ENCODE data around the gene FAM24A.

Gene FAM24A

GRCh38 chr10:122939133-122939855, 28.9 kb downstream of the FAM24A start:
- H3K4me3 ChIP-seq, result no peak overlapping the region
- H3K27ac ChIP-seq, result no peak overlapping the region
- TF ChIP-seq, protein P1, sequence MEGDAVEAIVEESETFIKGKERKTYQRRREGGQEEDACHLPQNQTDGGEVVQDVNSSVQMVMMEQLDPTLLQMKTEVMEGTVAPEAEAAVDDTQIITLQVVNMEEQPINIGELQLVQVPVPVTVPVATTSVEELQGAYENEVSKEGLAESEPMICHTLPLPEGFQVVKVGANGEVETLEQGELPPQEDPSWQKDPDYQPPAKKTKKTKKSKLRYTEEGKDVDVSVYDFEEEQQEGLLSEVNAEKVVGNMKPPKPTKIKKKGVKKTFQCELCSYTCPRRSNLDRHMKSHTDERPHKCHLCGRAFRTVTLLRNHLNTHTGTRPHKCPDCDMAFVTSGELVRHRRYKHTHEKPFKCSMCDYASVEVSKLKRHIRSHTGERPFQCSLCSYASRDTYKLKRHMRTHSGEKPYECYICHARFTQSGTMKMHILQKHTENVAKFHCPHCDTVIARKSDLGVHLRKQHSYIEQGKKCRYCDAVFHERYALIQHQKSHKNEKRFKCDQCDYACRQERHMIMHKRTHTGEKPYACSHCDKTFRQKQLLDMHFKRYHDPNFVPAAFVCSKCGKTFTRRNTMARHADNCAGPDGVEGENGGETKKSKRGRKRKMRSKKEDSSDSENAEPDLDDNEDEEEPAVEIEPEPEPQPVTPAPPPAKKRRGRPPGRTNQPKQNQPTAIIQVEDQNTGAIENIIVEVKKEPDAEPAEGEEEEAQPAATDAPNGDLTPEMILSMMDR (IDR thresholded peaks at IDR 0.05), result no peak
- no peak for DNase-seq (ENCODE audit: low spot score)

- H3K4me3 ChIP-seq, result no peak overlapping the region
- TF ChIP-seq, protein P1 (IDR thresholded peaks at IDR 0.05), result no peak
- H3K27ac ChIP-seq, result no peak overlapping the region
- DNase-seq (ENCODE audit: low spot score), result no peak
Observed at GRCh38 chr10:122939856-122940543, 29.6 kb downstream of the FAM24A start.

DNA sequence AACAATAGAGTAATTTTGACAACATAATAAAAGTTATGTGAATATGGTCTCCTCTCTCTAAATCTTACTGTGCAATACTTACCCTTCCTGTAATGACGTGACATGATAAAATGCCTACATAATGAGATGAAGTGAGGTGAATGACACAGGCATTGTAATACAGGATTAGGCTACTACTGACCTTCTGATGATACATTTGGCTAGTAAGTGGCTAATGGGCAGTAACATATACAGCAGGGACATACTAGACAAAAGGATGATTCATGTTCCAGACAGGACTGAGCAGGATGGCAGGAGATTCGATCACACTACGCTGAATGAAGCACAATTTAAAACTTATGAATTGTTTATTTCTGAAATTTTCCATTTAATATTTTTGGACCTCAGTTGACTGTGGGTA, 38.9 kb downstream of the FAM24A start:
- no peak for DNase-seq (ENCODE audit: low spot score)
- TF ChIP-seq, protein P1 (IDR thresholded peaks at IDR 0.05), result no peak
- Histone ChIP-seq H3K4me3 (no peak overlapping the region), H3K27ac (no peak overlapping the region)

DNA sequence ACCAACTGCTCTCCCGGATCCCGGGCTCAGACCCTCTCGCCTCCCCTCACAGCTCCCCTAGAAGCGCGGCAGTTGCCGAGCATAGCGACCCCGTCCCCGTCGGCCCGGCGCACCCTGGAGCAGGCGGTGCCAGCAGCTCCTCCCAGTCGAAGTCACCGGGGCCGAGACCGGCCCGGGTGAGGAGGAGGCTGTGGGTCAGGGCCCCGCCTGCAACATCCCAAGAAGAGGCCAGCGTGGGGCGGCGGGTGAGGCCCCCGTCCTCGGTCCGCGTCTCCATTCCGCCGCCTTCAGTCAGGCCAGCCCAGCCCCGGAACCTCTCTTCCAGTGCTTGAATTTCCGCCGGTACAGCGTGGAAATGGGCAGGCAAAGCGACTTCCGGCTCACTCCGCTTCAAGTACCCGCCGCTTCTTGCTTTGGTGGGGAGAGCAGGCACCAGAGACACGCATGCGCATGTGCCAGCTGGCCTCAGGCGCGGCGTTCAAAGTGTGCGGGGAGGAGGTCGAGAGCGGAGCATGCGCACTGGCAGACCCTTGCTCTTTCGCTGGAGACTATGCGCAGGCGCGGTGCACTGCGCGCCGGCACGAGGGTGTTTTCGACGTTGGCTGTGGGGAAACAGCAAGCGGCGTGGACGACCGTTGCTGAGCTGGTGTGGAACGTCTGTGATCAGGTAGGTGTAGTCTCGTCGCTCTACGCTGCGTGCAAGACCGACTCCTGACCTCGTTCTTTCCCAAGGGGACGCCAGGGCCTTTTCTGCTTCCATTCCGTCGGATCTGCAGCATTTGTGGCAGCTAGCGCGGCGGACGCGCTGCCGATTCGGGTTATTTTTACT, 43.7 kb downstream of the FAM24A start, which contains the start of gene C10orf88:
Gene C10orf88, minus strand, starts transcription at position 326 of the 829 bp plus-strand sequence. Its CDS starts 49 bp downstream, at position 277.
- TF ChIP-seq, protein P1 (IDR thresholded peaks at IDR 0.05), result no peak
- peak; percentile 98 for DNase-seq (ENCODE audit: low spot score)
- Histone ChIP-seq H3K27ac (peak within 1 kb of the TSS; percentile 46 to 74), H3K4me3 (peak within 1 kb of the TSS; percentile 90)

GRCh38 chr10:122954731-122955050, 44.3 kb downstream of the FAM24A start:
- Histone ChIP-seq H3K27ac (no peak overlapping the region), H3K4me3 (peak overlapping the region; percentile 90)
- DNase-seq (ENCODE audit: low spot score), result no peak
- TF ChIP-seq, protein P1 (IDR thresholded peaks at IDR 0.05), result no peak

DNA sequence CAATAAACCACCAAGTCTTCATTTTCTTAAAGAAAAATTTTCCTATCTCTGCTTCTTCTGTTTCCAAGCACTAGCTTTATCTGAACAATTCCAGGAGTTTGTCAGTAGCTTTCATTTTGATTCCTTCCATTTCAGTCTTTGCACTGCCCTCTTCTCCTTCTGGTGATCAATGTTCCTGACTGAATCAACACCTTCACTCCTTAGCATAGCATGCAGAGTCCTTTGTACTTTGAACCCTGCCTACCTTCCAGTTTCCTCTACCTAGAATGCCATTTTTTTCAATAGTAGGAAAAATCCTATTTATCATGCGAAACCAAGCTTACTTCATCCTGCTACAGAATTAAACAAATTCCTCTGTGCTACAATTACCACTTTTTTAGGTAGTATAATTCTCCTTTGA, 45.5 kb downstream of the FAM24A start:
- TF ChIP-seq, protein P1 (IDR thresholded peaks at IDR 0.05), result no peak
- Histone ChIP-seq H3K27ac (no peak overlapping the region), H3K4me3 (no peak overlapping the region)
- no peak for DNase-seq (ENCODE audit: low spot score)

Measured in coronary artery (tissue), 2 donors.